ENCODE measurements around the gene RIMBP2. TPM values are rescaled to one million over a fixed set of nuclear protein-coding genes. Genes with fewer than 3 reads are reported as not detected.

RIMBP2 gene
- total and polyA plus RNA-seq, 8 donors: 0.42 to 19.0 (median 16.1) TPM

DNA sequence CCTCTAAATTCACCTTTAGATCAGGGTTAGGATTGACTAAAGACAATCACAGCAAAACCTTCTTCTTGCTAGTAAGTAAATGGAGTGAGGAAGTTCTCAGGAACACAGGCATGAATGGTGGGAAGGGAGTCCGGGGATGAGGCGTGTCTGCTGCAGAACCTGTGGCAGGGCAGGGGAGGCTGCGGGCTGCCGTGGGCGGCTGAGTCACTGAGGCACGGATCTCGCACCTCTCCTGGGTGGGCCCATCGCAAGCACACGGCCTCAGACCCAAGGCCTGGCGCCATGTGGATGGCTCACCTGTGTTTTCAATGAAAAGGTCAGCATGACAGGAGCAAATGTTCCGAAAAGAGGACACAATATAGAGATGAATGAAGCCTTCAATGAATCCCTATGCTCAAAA is 293.0 kb downstream of the RIMBP2 start:
- no peaks in the 10 kb centered on the region for H3K27me3 ChIP-seq
- no peak overlapping the region for H3K27ac ChIP-seq
- no peak for ATAC-seq
- TF ChIP-seq, protein P1, sequence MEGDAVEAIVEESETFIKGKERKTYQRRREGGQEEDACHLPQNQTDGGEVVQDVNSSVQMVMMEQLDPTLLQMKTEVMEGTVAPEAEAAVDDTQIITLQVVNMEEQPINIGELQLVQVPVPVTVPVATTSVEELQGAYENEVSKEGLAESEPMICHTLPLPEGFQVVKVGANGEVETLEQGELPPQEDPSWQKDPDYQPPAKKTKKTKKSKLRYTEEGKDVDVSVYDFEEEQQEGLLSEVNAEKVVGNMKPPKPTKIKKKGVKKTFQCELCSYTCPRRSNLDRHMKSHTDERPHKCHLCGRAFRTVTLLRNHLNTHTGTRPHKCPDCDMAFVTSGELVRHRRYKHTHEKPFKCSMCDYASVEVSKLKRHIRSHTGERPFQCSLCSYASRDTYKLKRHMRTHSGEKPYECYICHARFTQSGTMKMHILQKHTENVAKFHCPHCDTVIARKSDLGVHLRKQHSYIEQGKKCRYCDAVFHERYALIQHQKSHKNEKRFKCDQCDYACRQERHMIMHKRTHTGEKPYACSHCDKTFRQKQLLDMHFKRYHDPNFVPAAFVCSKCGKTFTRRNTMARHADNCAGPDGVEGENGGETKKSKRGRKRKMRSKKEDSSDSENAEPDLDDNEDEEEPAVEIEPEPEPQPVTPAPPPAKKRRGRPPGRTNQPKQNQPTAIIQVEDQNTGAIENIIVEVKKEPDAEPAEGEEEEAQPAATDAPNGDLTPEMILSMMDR (IDR thresholded peaks at IDR 0.05): no peak
- H3K36me3 ChIP-seq: no peaks in the 10 kb centered on the region
- no peaks in the 10 kb centered on the region for H3K4me1 ChIP-seq
- DNase-seq: no peak
- intact Hi-C loops (cut with DNase I): no loop called here
- no peaks in the 10 kb centered on the region for H3K9me3 ChIP-seq
- H3K4me3 ChIP-seq: no peak overlapping the region

DNA sequence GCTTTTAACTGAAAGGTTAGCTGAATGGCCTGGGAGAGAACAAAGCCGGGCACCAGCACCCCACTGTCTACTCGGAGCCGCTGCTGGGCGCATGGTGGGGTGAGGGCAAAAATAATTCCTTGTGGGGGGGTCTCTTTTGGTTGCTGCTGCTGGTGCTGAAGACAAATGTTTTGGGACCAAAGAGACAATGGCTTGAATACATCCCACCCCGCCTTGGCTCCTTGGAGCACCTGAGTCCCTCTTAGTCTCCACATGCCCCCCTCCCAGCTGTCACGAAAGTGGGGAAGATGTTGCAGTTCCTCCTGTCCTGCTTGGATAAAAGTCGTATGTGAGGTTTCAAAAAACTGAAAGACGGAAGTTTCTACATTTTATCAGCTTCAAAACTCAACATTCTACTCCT is 293.4 kb downstream of the RIMBP2 start:
- H3K27ac ChIP-seq: no peak overlapping the region
- ATAC-seq (no peak), DNase-seq (no peak)
- H3K27me3 ChIP-seq: peaks cover 0 to 2% of the 10 kb centered on the region in 2 donors
- H3K9me3 ChIP-seq: no peaks in the 10 kb centered on the region
- no peaks in the 10 kb centered on the region for H3K4me1 ChIP-seq
- H3K36me3 ChIP-seq: no peaks in the 10 kb centered on the region
- intact Hi-C loops (cut with DNase I): no loop called here
- TF ChIP-seq, protein P1 (IDR thresholded peaks at IDR 0.05): no peak
- no peak overlapping the region for H3K4me3 ChIP-seq

DNA sequence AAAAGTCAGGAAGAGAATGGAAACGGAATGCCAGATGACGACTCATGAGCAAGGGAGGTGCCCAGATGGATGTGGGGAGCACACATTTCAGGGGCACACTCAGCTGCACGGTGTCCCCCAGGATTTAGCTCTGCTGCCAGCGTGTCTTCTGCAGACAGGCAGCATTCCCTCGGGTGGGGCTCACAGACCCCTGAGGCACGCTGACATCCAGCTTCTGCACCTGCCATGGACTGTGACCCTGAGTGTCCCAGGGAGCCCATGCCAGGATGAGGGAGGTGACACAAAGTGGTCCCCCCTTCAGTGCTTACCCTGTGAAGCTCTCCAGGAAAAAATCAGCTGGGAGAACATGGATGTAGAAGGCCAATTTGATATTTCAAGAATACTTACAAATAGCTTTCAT is 294.2 kb downstream of the RIMBP2 start:
- peaks cover 0 to 4% of the 10 kb centered on the region in 2 donors for H3K27me3 ChIP-seq
- H3K27ac ChIP-seq: no peak overlapping the region
- no peaks in the 10 kb centered on the region for H3K4me1 ChIP-seq
- DNase-seq: no peak
- TF ChIP-seq, protein P1 (IDR thresholded peaks at IDR 0.05): no peak
- H3K9me3 ChIP-seq: no peaks in the 10 kb centered on the region
- intact Hi-C loops (cut with DNase I): no loop called here
- no peak overlapping the region for H3K4me3 ChIP-seq
- no peak for ATAC-seq
- H3K36me3 ChIP-seq: no peaks in the 10 kb centered on the region

DNA sequence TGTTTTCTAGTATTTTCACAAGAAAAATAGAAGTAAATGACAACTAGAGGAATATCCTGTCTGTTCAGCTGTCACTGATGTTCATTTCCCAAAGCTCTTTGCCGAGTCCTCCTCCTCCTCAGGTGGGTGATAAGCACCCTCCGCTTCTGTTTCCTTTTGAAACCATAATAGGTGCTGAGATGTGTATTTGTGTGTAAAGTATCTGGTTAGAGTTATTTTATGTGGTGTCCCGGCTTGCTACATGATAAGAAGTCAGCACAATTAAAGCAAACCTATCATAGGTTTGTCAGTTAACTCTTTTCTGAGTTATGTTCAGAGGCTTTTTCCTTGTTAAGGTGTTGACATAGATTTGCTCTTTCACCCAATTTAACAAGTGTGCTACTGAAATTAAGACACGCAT is 296.0 kb downstream of the RIMBP2 start:
- intact Hi-C loops (cut with DNase I): no loop called here
- peaks cover 0 to 4% of the 10 kb centered on the region in 2 donors for H3K27me3 ChIP-seq
- H3K9me3 ChIP-seq: no peaks in the 10 kb centered on the region
- ATAC-seq (no peak), DNase-seq (no peak)
- no peaks in the 10 kb centered on the region for H3K36me3 ChIP-seq
- no peaks in the 10 kb centered on the region for H3K4me1 ChIP-seq
- H3K27ac ChIP-seq: no peak overlapping the region
- no peak overlapping the region for H3K4me3 ChIP-seq
- TF ChIP-seq, protein P1 (IDR thresholded peaks at IDR 0.05): no peak

DNA sequence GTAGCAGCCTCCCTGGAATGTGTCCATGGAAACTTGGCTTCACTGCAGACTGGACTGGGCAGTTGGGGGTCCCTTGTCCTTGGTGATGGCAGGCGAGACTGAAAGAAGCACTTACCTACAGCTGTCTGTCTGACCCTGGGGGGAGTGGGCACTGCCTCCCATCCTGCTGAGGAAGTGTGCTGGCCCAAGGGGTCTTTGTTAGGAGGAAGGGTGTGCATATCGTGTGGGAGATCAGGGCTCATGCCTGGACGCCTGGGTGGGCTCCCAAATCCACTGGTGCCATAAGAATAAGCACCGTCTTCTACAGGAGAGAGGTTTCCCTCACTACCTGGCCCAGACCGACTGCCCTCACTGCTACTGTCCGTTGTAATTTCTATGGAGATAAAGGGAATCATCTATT is 297.0 kb downstream of the RIMBP2 start:
- intact Hi-C loops (cut with DNase I): no loop called here
- H3K4me3 ChIP-seq: no peak overlapping the region
- ATAC-seq (no peak), DNase-seq (no peak)
- H3K4me1 ChIP-seq: no peaks in the 10 kb centered on the region
- H3K27ac ChIP-seq: no peak overlapping the region
- peaks cover 0 to 8% of the 10 kb centered on the region in 2 donors for H3K27me3 ChIP-seq
- H3K36me3 ChIP-seq: no peaks in the 10 kb centered on the region
- H3K9me3 ChIP-seq: no peaks in the 10 kb centered on the region
- TF ChIP-seq, protein P1 (IDR thresholded peaks at IDR 0.05): no peak
